PC-9 (cell line): ENCODE results near the gene RUBCN.

ENCODE experiments used
- EZH2 ChIP-seq: fragments of 200-600 bp; sonication (generic); IDR thresholded peaks from 2 replicates; pipeline ENCODE4 v1.8.0; 2017; ENCODE audit warnings: antibody characterized with exemption, low read depth
- TF ChIP-seq, protein P1 (sequence below): fragments of 200-600 bp; sonication (generic); conservative IDR thresholded peaks from 2 replicates; pipeline ENCODE4 v1.6.1; 2017; ENCODE audit warnings: mixed run types, antibody characterized with exemption, mild to moderate bottlenecking, moderate library complexity

DNA sequence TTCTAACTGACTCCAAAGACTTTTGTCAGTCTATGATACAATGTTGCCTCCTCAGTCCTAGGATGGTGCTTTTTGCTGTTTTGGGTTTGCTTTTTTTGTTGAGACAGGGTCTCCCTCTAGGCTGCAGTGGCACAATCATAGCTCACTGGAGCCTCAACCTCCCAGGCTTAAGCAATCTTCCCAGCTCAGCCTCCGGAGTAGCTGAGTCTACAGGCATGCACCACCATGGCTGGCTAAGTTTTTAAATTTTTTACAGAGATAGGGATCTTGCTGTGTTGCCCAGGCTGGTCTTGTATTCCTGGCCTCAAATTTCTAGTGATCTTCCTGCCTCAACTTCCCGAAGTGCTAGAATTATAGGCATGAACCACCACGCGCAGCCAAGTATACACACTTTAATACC is 22.5 kb downstream of the RUBCN start:
- TF ChIP-seq, protein P1, sequence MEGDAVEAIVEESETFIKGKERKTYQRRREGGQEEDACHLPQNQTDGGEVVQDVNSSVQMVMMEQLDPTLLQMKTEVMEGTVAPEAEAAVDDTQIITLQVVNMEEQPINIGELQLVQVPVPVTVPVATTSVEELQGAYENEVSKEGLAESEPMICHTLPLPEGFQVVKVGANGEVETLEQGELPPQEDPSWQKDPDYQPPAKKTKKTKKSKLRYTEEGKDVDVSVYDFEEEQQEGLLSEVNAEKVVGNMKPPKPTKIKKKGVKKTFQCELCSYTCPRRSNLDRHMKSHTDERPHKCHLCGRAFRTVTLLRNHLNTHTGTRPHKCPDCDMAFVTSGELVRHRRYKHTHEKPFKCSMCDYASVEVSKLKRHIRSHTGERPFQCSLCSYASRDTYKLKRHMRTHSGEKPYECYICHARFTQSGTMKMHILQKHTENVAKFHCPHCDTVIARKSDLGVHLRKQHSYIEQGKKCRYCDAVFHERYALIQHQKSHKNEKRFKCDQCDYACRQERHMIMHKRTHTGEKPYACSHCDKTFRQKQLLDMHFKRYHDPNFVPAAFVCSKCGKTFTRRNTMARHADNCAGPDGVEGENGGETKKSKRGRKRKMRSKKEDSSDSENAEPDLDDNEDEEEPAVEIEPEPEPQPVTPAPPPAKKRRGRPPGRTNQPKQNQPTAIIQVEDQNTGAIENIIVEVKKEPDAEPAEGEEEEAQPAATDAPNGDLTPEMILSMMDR = no peak
- TF ChIP-seq EZH2 = no peak
